Jurkat, Clone E6-1 (cell line): ENCODE measurements around the gene SORCS1.

Source experiments
- DNase-seq: peaks from one replicate; pipeline ENCODE4 v3.0.0-alpha.2; 2011; ENCODE audit warnings: low read depth, low spot score
- H3K4me3 ChIP-seq: 2 replicates; pipeline ENCODE4 v1.5.1; 2011; ENCODE audit warnings: mild to moderate bottlenecking, low read length, control low read depth, moderate library complexity

Gene SORCS1

DNA sequence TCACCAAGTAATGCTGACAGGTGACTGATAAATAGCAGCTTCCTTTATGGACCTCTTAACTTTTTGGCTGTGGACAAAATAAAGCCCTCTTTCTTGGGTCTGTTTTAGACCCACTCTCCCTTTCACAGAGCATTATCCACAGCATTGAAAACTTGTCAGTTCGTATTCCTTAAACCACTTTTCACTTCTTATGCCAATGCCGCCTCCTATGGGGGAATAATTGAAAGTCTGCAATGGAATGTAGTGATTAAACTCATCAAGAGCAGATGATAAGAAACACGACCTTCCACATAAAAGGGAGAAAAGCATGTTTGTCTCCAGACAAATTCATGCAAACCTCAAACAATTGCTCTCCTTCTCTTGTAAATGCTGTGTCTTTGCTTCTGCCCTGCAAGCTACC, 153.4 kb downstream of the SORCS1 start:
- no peak overlapping the region for H3K4me3 ChIP-seq
- no peak for DNase-seq

DNA sequence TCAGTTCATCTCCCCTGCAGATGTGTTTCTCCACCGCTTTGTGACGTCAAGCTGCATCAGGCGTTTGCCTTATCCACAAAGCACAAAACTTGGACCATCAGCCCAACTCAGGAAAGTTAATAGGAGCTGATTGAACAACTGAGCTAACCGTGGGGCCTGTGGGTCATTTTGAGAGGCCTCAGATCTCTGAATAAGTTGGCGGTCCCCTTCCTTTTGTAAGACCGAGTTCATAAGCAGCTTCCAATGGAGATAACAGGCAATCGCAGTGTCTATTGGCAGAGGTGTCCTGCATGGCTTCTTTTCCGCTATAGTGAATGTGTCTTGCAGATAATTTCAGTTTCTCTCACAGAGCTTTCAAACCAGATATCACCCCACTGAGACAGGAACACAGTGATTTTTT, 154.0 kb downstream of the SORCS1 start:
- H3K4me3 ChIP-seq = no peak overlapping the region
- DNase-seq = no peak

DNA sequence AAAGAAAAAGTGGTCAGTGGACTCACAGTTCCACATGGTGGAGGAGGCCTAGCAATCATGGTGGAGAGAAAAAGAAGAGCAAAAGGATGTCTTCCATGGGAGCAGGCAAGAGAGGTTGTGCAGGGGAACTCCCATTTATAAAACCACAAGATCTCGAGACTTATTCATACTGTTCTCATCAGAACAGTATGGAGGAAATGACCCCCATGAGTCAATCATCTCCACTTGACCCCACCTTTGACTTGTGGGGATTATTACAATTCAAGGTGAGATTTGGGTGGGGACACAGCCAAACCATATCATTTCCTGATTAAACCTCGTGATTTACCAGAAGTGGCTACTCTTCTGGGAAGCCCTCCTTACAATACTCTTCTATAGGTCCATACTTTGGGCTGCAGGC, 160.1 kb downstream of the SORCS1 start:
- no peak overlapping the region for H3K4me3 ChIP-seq
- no peak for DNase-seq

DNA sequence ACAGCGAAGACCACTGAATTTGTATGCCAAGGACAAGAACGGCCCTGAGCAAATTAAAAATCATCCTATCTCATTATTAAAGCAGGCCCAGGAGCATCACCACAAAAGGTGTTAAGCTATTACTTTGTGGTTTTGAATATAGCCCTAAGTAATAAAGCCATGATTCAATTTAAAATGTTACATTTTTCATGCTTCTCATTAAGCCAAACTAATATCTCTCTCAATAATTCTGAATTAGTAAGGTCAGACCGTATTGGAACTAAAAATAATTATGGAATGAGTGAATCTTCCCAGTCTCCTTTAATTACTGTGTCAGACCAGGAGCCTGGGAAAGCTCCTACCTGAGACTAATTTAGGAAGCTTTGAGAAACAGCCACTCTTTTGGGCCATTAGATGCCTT, 162.4 kb downstream of the SORCS1 start:
- H3K4me3 ChIP-seq = no peak overlapping the region
- DNase-seq = no peak

DNA sequence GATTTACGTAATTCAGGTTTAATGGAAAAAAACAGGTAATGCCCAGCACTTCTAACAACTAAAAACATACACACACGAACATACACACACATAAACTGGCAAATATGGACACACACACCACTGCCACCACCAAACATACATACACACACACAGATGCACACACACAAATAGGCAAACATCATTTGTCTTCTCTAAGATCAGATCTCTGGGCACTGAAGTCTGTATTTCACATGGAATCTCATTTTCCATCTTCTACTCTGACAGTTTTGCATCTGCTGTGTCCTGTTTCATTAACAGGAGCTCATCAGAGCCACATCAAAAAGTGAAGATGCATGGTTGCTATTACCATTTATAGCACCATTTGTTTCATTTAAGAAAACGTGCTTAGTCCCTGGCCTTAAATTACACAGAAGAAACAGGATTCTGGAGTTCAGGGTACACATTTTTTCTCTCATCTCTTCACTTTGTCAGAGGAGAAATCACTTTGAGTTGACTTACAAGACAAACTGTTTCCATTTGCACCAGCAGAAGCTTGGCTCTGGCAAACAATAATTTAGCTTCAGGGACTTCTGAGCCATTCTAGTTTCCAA, 165.3 kb downstream of the SORCS1 start:
- H3K4me3 ChIP-seq = no peak overlapping the region
- DNase-seq = no peak

DNA sequence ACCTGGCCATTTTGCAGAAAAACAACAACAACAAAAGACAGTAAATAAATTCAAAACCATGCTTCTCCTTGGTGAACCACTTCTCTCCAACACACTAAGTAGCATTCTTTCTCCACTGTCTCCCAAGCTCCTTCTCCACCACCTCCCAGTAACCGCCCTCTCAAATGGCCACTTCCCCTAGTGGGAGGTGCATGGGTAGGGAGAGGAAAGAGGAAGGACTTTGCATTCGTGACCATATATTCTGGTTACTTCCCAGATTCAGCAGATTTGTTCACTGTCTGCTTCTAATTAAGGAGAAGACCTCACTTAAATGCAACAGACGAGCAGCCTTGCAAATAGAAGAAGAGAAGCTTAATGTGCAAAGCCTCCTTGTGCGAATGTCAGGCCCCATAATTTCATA, 166.8 kb downstream of the SORCS1 start:
- no peak overlapping the region for H3K4me3 ChIP-seq
- DNase-seq = no peak

DNA sequence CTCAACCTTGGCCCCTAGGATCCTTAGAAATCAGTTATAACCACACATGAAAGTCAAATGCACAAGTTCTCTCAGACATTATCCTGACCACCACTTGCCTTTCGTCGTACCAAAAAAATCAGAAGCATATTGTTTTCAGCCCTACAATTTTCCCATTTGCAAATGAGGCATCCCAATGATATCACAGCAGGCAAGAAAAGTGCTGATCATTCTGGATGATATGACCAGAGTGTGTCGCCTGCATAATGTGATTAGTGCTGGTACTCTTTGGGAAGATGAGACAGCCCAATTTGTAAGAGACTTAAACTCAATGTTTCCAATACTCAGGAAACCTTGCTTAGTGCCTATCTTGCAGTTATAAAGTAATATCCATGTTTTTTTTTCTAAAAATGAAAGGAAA, 168.0 kb downstream of the SORCS1 start:
- no peak for DNase-seq
- no peak overlapping the region for H3K4me3 ChIP-seq

DNA sequence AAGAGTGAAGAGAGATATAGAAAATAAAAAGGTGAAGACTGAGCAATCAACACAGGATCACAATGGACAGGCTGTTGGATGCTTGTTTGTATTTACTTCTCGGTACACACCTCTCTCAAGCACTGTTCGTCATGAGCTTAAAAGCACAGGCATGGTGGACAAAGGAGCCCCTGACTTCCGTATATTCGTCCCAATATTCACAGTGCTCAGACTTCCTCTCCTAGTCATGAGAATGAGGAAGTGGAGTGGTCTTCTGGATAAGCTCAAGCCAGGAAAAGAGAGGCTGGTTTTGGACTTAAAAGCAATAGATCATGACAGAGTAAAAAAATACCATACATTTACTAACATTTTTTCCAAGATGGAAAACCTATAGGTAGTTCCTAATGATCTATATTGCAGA, 172.5 kb downstream of the SORCS1 start:
- H3K4me3 ChIP-seq = no peak overlapping the region

DNA sequence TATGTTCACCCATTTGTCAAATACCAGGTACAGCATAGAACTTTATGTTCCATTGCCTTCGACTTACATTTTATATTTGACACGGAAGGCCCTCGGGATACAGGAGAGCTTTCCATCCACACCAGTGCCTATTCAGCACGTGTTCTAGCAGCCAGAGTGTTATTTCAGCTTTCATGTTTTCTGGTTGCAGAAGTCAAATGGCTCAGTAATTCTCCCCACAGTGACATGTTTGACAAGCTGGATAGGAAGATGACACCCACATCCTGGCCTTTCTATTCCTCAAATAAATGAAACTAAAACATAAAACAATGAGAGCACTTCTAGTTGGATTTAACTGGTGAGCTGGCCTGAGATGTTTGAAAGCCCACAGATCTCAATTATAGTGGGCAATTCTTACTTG, 173.4 kb downstream of the SORCS1 start:
- H3K4me3 ChIP-seq = no peak overlapping the region
- no peak for DNase-seq

More for the DNA sequence above, 172.5 kb downstream of the SORCS1 start:
- no peak for DNase-seq

DNA sequence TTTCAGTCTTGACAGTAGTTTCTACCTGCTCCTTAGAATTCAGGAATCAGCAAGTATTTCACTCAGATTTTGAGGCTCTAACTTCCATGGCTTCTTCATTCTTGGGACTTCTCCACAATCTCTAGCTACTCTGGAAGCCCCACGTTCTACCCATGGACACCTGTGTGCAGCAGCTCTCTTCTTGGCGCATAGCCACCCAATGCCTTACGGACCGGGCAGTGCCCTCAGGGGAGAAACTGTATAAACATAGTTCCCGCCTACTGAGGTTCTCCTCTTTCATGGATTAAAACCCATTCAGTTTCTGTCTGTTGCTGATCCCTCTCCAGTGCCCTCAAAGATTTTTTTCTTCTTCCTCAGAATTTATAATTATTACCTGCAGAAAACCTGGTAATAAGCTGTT, 177.1 kb downstream of the SORCS1 start:
- no peak for DNase-seq
- no peak overlapping the region for H3K4me3 ChIP-seq

DNA sequence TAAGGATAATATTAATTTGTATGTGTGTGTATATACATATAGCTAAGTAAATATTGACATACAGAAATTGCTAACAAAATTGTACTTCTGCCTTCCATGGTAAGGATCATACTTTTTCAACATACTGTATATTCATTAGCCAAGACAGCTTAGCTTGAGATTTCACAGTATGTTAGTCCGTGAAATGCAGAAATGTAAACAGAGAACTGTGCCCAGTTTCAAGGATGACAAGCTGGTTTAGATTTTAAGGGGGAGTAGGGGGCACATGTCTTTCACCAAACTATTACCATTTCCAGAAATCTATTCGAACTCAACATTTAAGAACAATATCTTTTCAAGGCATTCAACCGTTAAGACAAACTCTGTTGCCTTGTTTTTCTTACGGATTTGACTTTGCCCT, 182.2 kb downstream of the SORCS1 start:
- H3K4me3 ChIP-seq = no peak overlapping the region

DNA sequence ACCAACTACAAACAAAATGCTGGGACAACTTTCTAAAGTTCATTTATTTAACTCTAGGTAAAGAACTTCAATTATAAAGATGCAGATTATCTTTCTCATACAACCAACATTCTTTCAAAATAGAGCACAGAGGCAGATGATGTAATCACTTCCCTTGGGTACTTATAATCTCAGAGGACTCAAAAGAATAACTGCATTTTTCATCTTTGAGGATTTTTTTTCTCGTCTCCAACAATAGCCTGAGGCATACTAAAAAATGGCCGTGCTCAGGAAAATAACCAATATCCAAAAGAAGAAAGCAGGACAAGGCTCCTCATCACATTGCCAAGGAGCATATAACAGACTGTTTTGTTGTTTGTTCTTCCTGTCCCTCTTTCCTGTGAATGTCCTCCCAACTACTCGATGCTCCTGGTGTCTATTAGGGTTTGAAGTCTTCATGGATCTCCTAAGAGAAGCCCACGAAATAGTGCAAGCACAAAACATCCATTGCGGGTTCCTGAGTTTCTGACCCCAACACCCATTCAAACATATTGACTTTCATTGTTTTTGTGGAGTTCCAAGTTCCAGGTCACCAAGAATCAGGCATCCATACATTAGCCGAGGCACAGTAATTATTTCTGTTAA, 182.9 kb downstream of the SORCS1 start:
- no peak for DNase-seq
- H3K4me3 ChIP-seq = no peak overlapping the region

More for the DNA sequence above, 182.2 kb downstream of the SORCS1 start:
- DNase-seq = no peak

DNA sequence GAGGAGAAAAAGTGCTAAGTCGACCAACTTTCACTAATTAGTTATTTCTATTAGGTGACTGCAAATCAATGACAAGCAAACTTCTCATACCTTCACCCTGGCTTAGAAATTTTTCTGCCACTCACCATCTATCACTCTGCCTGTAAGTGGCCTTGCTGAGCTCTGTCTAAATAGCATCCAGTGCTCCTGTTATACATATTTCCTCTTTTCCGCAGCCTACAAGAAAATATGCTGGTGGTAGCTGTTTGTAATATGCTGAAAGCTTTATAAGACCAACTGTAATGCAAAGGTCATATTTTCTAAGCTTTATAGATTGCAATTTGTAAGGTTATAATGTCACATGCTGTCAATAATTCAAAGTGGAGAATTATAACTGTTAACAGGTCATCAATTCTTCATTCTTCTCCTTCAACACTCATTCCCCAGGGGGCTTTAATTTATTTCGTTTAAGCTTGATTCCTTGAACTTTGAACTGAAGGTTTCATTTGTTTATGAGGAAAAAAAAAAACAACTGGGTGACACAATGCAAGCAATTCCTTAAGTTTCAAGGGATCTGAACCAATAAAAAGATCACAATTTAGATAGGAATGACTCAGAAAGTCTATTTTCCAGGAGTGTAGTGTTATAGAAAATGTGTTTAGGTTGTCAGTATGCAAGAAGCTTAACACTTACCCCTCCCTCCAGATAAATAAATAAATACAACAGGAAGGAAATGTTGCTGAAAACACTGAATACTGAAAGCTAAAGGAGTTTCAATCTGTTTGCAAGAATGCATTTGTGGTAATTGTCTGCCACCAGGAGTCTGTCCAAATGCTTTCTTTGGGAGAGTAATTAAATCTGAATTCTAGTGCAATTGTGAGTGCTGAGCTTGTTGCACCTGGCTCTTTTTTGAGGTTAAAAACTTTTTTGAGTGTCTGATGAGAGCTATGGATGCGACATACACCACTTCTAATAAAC, 183.7 kb downstream of the SORCS1 start:
- no peak for DNase-seq

DNA sequence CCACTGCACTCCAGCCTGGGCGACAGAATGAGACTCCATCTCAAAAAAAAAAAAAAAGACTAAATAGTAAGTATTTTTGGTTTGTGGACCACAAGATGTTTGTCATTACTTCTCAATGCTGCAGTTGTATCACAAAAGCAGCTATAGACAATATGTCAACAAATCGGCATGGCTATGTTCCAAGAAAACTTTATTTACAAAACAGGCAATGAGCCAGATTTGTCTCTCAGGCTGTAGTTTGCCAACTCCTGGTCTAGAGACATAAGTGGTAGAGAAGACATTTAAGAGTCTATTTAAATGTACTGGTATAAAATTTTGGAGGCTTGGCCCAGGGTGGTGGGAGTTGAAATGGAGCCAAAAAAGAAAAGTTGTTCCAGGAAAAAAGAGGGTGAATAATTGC, 185.8 kb downstream of the SORCS1 start:
- no peak overlapping the region for H3K4me3 ChIP-seq
- DNase-seq = no peak

More for the DNA sequence above, 183.7 kb downstream of the SORCS1 start:
- no peak overlapping the region for H3K4me3 ChIP-seq

DNA sequence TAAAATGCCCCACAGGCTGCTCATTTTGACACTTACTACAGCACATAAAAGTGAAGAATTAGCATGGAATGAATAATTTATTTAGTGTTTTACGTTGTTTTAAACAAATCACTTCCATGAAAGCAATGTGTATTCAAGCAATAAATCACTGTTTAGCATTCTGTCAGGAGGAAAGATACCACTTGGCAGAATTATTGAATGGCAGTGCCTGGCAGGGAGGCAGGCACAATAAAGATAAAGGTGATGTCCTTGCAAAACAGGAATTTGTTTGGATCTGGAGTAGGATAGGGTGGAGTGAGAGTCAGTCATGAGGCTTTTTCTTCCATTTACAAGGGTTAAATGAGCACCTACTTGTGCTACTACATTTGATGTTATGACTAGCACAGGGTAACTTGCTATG, 190.8 kb downstream of the SORCS1 start:
- H3K4me3 ChIP-seq = no peak overlapping the region
- no peak for DNase-seq

DNA sequence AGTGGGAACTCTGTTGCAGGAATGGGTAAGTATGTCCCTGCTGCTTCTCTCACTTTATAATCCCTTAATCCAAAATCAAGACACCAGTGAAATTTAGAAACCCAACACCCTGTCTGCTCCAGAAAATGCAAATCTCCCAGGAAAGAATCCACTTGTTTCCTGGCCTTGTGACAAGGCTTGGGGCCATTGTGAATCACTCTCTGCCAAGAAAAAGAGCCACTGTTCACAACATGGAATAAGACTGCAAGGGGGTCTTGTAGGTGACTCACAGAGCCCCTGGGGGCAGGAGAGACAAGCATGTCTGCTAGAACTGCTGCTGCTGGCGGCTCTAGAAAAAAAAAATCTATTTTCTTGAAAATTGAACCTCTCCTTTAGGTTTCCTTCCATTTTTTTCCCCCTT, 191.2 kb downstream of the SORCS1 start:
- DNase-seq = no peak
- H3K4me3 ChIP-seq = no peak overlapping the region

DNA sequence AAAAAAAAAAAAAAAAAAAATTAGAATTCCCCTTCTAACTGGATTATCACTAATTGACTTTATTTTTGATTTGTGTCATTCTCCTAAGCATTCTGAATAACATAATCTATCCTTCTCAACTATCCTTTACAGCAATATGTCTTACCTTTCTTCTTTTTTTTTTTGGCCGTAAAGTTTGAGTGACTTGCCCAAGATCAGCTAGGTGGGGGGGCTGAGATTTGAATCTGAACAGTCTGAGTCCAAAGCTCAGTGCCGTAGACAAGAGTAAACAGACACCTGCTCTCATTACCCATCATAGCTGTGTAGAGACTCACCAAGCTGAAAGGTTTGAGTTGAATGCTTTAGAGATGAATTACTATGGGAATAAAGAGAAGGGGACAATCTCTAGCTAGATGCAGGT, 192.1 kb downstream of the SORCS1 start:
- DNase-seq = no peak

DNA sequence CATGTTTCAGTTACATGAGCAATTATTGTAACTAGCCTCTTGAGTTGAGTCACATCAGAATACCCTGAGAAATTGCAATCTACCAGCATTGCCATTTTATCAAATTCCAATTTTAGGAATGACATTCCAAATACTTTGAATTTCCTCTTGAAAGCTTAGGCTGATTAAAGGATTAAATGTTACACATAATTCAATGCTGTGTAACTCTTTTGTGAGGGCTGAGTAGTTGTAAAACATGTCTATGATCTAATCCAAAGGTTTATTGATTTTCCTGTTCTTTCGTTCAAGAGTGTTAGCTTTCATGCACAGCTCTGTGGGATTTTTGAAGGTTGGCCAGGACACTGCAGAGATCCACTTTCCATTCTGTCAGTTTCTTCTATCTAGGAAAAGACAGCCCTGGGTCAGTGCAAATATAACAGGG, 193.1 kb downstream of the SORCS1 start:
- no peak for DNase-seq
- H3K4me3 ChIP-seq = no peak overlapping the region

More for the DNA sequence above, 192.1 kb downstream of the SORCS1 start:
- no peak overlapping the region for H3K4me3 ChIP-seq

DNA sequence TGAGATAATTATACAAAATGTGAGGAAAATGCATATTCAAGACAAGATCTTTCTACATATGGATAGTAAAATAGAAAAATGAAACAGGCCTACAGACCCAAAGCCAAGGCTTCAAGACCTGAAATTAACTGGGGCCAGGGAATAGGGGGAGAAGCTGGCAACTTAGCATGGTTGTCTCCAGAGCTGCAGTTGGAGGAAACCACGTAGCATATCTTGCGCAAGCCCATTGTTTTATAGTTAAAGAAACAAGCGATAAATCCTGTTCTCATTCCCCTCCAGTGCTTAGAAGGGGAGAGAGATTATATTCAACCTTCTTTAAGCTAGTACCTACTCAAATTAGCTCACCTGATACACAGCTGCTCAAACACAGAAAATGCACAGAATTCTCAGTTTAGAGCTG, 197.1 kb downstream of the SORCS1 start:
- H3K4me3 ChIP-seq = no peak overlapping the region
- DNase-seq = no peak

DNA sequence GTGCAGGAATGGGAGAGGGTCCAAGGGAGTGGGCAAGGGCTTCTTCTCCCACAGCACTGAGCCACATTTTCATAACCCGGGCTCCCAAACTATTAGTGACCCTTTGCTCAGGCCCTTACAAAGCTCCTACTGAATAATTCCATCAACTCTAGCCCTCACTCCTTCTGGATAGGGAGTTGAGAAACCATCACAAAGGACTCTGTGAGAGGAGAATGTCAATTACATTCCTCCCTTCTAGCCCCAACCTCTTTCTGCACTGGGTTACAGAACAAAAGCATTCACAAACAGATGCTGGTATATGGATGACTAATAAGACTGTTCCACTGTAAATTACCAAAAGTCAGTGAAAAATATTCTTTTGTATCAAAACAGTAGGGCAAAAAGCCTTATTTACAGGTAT, 203.7 kb downstream of the SORCS1 start:
- H3K4me3 ChIP-seq = no peak overlapping the region
- no peak for DNase-seq
